ENCODE data around the gene TIAM1.

The TIAM1 gene

DNA sequence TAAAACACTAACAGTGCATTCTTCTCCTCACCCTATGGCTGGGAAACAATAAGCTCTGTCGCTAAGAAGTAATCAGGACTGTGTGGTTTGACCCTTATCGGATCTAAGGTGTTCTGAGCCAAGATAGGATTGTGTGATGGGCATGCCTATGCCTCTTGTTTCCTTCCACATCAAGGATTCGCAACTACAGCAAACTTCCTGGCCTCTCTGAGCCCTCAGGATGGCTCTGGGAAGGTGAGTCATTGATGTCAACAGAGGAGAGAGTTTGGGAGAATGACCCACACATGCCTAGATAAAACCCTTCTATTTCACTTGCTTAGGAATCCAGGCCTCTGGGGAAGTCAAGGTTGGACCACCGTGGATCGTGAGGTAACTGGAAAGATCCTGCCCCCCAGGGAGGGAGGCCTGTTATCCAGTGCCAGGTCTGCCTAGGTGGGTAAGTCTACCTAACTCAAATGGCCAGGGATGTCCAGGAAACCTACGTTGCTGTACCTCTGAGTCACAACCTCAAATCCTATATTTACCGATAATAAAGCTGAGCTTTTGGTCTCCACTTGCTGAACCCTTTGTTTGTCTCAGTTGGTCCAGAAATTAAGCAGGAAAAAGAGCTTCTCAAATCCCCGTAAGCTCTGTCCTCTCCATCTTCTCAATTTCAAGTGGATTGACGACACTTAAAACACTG, 27.4 kb downstream of the TIAM1 start:
- TF ChIP-seq, protein P1, sequence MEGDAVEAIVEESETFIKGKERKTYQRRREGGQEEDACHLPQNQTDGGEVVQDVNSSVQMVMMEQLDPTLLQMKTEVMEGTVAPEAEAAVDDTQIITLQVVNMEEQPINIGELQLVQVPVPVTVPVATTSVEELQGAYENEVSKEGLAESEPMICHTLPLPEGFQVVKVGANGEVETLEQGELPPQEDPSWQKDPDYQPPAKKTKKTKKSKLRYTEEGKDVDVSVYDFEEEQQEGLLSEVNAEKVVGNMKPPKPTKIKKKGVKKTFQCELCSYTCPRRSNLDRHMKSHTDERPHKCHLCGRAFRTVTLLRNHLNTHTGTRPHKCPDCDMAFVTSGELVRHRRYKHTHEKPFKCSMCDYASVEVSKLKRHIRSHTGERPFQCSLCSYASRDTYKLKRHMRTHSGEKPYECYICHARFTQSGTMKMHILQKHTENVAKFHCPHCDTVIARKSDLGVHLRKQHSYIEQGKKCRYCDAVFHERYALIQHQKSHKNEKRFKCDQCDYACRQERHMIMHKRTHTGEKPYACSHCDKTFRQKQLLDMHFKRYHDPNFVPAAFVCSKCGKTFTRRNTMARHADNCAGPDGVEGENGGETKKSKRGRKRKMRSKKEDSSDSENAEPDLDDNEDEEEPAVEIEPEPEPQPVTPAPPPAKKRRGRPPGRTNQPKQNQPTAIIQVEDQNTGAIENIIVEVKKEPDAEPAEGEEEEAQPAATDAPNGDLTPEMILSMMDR (IDR thresholded peaks at IDR 0.05) = no peak
- TF ChIP-seq ZFX (IDR thresholded peaks at IDR 0.05; ENCODE audit: borderline replicate concordance) = no peak
- H3K27ac ChIP-seq = no peak overlapping the region

DNA sequence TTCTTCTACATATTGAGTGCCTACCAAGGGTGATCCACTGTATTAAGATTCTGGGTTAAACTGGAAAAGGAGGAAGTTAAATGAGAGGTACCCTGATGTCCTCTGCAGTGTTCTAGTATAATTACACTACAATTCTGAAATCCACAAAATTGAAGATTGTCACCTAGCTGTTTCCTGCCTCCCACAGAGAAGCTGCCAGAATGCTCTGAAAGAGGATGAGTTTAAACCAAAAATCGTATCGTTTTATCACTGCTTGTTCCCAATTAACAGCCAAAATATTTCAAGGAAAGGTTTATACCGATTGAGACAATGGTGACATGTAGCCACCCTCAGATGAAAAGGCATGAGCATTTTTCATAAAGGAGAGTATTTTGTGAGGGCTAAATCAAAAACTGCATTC, 28.0 kb downstream of the TIAM1 start:
- no peak overlapping the region for H3K27ac ChIP-seq
- TF ChIP-seq ZFX (IDR thresholded peaks at IDR 0.05; ENCODE audit: borderline replicate concordance) = no peak
- TF ChIP-seq, protein P1 (IDR thresholded peaks at IDR 0.05) = no peak

DNA sequence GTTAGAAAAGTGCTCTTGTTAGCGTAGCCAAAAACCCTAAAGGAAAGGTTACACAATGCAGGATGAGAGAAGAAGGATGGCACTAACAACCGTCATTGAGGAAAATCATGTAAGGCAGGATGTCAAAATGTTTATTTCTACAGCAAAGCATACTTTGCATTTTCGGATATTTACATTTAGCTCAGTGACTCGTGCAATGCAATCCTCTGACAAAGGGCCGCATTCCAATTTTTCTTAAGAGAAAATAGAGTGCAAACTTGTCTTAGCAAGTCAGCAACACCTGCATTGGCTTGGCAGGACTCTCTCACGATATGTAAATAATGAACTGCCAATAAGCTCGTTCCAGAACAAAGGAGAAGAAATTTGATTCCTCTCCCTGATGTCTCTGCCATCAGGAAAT, 33.3 kb downstream of the TIAM1 start:
- no peak overlapping the region for H3K27ac ChIP-seq
- TF ChIP-seq, protein P1 (IDR thresholded peaks at IDR 0.05) = no peak
- no peak for TF ChIP-seq ZFX (IDR thresholded peaks at IDR 0.05; ENCODE audit: borderline replicate concordance)

DNA sequence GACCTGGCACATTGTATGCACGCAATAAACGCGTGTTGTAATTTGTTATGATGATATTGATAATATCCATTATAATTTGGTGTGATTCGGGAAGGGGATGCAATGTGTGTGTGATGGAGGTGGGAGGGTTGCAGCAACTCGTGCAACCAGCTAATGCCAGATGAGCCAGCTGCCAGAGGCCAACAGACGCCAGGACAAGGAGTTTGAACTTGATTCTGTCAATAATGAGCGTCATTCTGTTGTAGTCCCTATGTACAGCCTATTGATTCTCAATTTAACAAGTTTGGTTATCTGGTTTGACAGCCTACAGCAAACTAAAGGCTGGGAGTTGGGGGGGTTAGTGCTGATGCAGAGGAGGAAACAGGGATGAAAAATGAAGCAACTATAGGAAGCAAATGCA, 35.5 kb downstream of the TIAM1 start:
- no peak for TF ChIP-seq ZFX (IDR thresholded peaks at IDR 0.05; ENCODE audit: borderline replicate concordance)
- TF ChIP-seq, protein P1 (IDR thresholded peaks at IDR 0.05) = no peak

DNA sequence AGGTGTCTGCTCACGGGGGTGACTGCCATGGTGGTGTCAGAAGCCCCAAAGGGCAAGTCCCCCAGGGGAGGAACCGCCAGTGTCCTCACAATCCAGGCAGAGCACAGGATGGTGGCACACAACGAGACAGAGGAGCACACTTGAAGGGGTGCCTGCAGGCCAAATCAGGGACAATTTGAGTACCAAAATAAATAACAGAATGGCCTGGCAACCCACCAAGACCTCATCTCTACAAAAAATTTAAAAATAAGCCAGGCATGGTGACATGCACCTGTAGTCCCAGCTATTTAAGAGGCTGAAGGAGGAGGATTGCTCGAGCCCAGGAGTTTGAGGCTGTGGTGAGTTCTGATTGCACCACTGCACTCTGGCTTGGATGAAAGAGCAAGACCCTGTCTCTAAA, 38.2 kb downstream of the TIAM1 start:
- no peak overlapping the region for H3K27ac ChIP-seq
- TF ChIP-seq ZFX (IDR thresholded peaks at IDR 0.05; ENCODE audit: borderline replicate concordance) = no peak
- TF ChIP-seq, protein P1 (IDR thresholded peaks at IDR 0.05) = no peak

More for the DNA sequence above, 35.5 kb downstream of the TIAM1 start:
- no peak overlapping the region for H3K27ac ChIP-seq

DNA sequence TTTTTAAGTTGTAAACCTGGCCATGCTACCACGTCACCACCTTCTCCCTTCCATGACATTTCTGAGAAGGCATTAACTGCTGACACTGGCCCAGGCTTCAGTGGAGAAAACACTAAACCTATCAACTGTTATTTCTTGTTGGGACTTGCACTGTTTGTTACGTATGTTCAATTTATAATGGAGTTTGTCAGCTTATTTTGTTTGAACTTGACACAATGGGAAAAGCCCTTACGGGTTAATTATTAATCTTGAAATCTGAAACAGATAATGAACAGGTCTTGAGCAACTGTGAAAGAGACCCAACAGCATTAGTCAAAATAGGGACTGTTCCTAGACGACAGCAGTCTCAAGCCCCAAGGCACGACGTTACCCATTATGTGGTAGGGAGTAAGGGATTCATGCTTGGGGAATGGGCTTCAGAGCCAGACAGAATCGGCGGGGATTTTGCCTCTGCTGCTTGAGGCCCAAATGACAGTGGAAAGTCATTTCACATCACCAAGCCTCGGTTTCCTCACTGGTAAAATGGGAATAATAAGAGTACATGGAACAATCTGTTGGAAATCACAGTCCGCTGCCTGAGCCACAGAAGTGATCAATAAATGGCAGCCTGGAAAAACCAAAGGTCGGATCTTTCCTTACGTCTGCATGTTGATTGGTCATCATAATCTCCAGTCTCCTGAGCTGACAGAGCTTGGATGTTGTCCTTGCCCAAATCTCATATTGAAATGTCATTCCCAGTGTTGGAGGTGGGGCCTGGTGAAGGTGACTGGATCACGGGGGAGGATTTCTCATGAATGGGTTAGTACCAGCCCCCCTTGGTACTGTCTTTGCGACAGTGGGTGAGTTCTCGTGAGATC, 44.5 kb downstream of the TIAM1 start:
- TF ChIP-seq, protein P1 (IDR thresholded peaks at IDR 0.05) = no peak
- TF ChIP-seq ZFX (IDR thresholded peaks at IDR 0.05; ENCODE audit: borderline replicate concordance) = no peak
- H3K27ac ChIP-seq = no peak overlapping the region
